Thoracic aorta (tissue), 2 donors: Measurements from ENCODE around the gene MICAL3. TPM values are rescaled to one million over a fixed set of nuclear protein-coding genes. Genes with fewer than 3 reads are reported as not detected.

ENCODE experiments used
- ATAC-seq: fragments of 150-250 bp; one replicate; pipeline ENCODE4 v1.8.0; 2017; ENCODE audit warnings: low read depth; ENCODE audit not compliant: insufficient number of reproducible peaks, low FRiP score
- DNase-seq: peaks from one replicate; pipeline ENCODE4 v3.0.0-alpha.2; 2020; ENCODE audit warnings: low spot score
- H3K27ac ChIP-seq, 2 donors: fragments of 200-600 bp; sonication (generic); 1 replicate in 1 of 2; 2 replicates in 1 of 2; pipeline ENCODE4 v1.5.1; 2016; ENCODE audit warnings: mild to moderate bottlenecking in 2 of 2, moderate library complexity in 2 of 2
- H3K27me3 ChIP-seq: fragments of 200-600 bp; sonication (generic); replicated peaks from 2 replicates; pipeline ENCODE4 v1.6.0; 2016; ENCODE audit warnings: mild to moderate bottlenecking; ENCODE audit not compliant: insufficient read depth
- H3K36me3 ChIP-seq: fragments of 200-600 bp; sonication (generic); one replicate; pipeline ENCODE4 v1.5.1; 2016
- H3K4me1 ChIP-seq, 2 donors: fragments of 200-600 bp; sonication (generic); 1 replicate in 1 of 2; 2 replicates in 1 of 2; pipeline versions ENCODE4 v1.5.1 to v1.6.0; 2016; ENCODE audit warnings: low read depth in 2 of 2, mild to moderate bottlenecking in 1 of 2; ENCODE audit not compliant: control insufficient read depth in 1 of 2
- H3K4me3 ChIP-seq: fragments of 200-600 bp; sonication (generic); 2 replicates; pipeline ENCODE4 v1.5.1; 2016; ENCODE audit warnings: mild to moderate bottlenecking
- H3K9me3 ChIP-seq: fragments of 200-600 bp; sonication (generic); 2 replicates; pipeline ENCODE4 v1.5.1; 2016
- total RNA-seq, 2 donors: library from RNA; depleted of rRNA; stranded (reverse); fragments of >200 nt; gene quantifications; one replicate each; pipeline versions ENCODE4 v1.1.0 to v1.2.3, GENCODE V29; 2016
- TF ChIP-seq, protein P1 (sequence below): fragments of 200-600 bp; sonication (generic); IDR thresholded peaks from one replicate; pipeline ENCODE4 v1.5.1; 2019; ENCODE audit warnings: antibody characterized with exemption

Gene MICAL3
- total RNA-seq, 2 donors from 2014 or later = 45.2 to 78.0 TPM

DNA sequence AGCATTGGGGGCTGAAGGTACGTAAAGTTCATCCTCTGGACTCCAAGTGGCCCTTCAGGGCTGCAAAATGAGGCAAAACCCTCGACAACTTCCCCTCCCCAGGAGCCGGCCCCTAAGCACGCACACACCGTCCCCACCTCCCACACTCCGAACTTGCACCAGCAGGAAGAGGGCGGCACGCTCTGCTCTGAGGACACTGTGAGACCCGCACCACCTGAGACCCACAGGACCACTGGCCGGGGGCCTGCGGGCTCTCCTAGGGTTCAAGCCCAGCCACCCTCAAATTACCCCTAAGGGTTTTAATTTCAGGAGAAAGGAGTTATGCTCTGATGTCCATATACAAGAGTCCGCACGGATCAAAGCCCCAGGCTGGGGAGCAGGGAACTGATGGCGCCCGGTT is 200.4 kb downstream of the MICAL3 start:
- H3K9me3 ChIP-seq = no peaks in the 10 kb centered on the region
- ATAC-seq = no peak
- H3K27ac ChIP-seq = no peak overlapping the region
- no peaks in the 10 kb centered on the region for H3K4me1 ChIP-seq
- H3K36me3 ChIP-seq = peaks cover 33% of the 10 kb centered on the region
- no peaks in the 10 kb centered on the region for H3K27me3 ChIP-seq
- H3K4me3 ChIP-seq = no peak overlapping the region
- TF ChIP-seq, protein P1, sequence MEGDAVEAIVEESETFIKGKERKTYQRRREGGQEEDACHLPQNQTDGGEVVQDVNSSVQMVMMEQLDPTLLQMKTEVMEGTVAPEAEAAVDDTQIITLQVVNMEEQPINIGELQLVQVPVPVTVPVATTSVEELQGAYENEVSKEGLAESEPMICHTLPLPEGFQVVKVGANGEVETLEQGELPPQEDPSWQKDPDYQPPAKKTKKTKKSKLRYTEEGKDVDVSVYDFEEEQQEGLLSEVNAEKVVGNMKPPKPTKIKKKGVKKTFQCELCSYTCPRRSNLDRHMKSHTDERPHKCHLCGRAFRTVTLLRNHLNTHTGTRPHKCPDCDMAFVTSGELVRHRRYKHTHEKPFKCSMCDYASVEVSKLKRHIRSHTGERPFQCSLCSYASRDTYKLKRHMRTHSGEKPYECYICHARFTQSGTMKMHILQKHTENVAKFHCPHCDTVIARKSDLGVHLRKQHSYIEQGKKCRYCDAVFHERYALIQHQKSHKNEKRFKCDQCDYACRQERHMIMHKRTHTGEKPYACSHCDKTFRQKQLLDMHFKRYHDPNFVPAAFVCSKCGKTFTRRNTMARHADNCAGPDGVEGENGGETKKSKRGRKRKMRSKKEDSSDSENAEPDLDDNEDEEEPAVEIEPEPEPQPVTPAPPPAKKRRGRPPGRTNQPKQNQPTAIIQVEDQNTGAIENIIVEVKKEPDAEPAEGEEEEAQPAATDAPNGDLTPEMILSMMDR = no peak
- no peak for DNase-seq

DNA sequence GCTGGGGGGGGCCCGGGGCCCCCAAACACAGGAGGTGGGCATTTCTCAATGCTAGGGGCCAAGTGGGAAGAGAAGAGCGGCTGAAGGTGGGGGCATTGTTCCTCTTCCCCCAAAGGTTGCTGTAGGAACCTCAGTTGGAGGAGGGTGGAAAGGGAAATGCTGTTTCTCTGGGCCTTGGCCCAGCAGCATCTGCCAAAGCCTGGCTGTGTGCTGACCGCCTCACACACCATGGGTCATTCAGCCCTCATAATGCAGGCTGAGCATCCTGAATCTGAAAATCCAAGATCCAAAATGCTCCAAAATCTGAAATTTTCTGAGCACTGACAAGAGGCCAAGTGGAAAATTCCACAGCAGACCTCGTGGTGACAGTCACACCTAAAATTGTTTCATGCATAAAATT is 201.1 kb downstream of the MICAL3 start:
- no peak for DNase-seq
- peaks cover 38% of the 10 kb centered on the region for H3K36me3 ChIP-seq
- TF ChIP-seq, protein P1 = no peak
- no peaks in the 10 kb centered on the region for H3K4me1 ChIP-seq
- H3K4me3 ChIP-seq = no peak overlapping the region
- H3K27ac ChIP-seq = no peak overlapping the region
- no peaks in the 10 kb centered on the region for H3K27me3 ChIP-seq
- no peaks in the 10 kb centered on the region for H3K9me3 ChIP-seq
- no peak for ATAC-seq

DNA sequence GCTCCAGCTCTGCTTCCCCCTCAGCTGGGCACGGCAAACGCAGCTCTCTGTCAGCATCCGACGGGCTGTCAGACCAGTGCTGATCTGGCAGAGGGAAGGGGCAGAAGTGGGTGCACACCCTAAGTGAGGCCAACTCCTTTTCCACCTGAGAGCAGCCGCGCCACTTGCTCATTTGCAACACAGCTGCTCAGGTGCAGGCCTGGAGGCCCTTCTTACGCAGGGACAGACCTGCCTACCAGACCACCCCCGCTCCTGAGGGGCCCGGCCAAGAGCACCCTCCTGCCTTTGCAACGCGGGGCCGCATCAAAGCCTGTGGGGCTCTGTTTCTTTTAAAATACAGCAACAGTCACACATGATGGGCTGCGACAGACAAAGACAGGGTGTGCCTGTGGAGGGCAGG is 202.3 kb downstream of the MICAL3 start:
- Histone ChIP-seq H3K36me3 (peaks cover 46% of the 10 kb centered on the region), H3K4me3 (no peak overlapping the region), H3K9me3 (no peaks in the 10 kb centered on the region), H3K4me1 (no peaks in the 10 kb centered on the region), H3K27ac (no peak overlapping the region), H3K27me3 (no peaks in the 10 kb centered on the region)
- ATAC-seq = no peak
- DNase-seq = no peak
- TF ChIP-seq, protein P1 = no peak

DNA sequence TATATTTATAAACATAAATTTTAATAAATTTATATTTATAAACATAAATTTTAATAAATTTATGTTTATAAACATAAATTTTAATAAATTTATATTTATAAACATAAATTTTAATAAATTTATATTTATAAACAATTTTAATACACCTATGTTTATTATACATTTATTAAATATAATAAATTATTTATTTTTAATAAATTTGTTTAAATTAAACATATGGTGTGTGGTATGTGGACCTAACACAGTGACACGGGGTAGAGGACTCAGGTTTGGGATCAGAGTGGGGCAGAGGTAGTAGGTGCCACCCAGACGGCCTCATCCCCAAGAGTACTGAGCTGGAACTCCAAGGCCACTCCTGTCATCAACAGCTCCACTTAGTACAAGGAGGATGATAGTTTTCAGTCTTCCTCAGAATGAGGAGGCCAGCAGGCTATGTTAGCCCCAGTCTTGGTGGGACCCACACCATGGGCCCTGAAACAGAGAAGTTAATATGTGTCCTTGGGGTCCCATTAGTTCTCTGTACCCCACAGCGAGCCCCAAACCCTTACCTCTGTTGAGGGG is 203.4 kb downstream of the MICAL3 start:
- Histone ChIP-seq H3K4me3 (no peak overlapping the region), H3K27ac (no peak overlapping the region), H3K27me3 (no peaks in the 10 kb centered on the region), H3K36me3 (peaks cover 56% of the 10 kb centered on the region), H3K4me1 (no peaks in the 10 kb centered on the region), H3K9me3 (no peaks in the 10 kb centered on the region)
- TF ChIP-seq, protein P1 = no peak
- DNase-seq (no peak), ATAC-seq (no peak)

DNA sequence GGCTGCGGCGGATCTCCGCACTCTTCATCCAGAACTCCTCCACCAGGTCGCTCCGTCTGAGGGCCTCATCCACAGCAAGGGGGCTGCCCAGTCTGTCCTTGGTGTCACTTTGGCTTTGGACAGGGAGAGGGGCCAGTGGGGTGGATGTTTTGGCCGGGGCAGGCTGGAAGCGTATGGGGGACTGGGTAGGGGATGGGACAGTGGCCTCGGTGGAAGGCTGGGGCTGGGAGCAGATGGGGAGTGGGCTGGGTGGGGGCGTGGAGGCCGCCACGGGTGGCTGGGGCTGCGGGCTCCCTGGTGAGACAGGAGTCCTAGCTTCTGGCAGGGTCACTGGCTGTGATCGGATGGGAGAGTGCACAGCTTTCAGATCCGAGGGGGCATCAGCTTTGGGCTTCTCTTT is 205.7 kb downstream of the MICAL3 start:
- H3K4me1 ChIP-seq = no peaks in the 10 kb centered on the region
- H3K27ac ChIP-seq = no peak overlapping the region
- H3K27me3 ChIP-seq = no peaks in the 10 kb centered on the region
- ATAC-seq = no peak
- no peaks in the 10 kb centered on the region for H3K9me3 ChIP-seq
- DNase-seq = no peak
- peaks cover 64% of the 10 kb centered on the region for H3K36me3 ChIP-seq
- TF ChIP-seq, protein P1 = no peak
- no peak overlapping the region for H3K4me3 ChIP-seq
